ENCODE data around the gene PTBP2. TPM values are rescaled to one million over a fixed set of nuclear protein-coding genes. Genes with fewer than 3 reads are reported as not detected.

Gene PTBP2
- total and polyA plus RNA-seq, 10 of the 15 experiments (the other 5 are each of a cell fraction or from before 2014, with no cell fraction given): 5.8 to 17.5 (median 11.1) TPM

DNA sequence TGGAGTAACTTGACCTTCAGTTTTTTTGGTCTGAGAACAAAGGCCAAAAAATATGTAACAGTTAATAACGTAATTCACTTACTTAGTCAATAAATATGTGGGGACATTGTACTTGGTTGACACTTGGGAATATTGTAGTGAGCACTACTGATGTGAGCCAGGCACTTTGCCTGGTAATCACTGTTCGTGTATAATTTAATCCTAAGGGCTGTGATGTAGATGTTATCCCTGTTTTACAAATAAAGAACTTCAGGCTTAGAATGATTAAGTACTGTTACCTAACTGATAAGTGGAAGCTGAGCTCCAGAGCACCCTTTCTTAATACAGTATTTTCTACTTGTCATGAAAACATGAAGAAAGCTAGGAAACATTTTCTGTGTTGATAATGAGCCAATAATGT is 28.0 kb downstream of the PTBP2 start (continued):
- no peak for TF ChIP-seq DPF2 (IDR thresholded peaks at IDR 0.05)

- 98% methylated on average over 2 of the region's 2 CpGs for WGBS (ENCODE audit: insufficient coverage, insufficient replicate concordance, low lambda C conversion rate, missing lambda C conversion rate)
- RAD21 ChIA-PET (ENCODE audit: unreplicated experiment): no interaction called here
- Histone ChIP-seq H3K79me2 (ENCODE audit: control insufficient read depth, insufficient read depth, low read length) (peaks cover 13% of the 10 kb centered on the region), H3K9ac (ENCODE audit: control insufficient read depth, insufficient read depth, low read length) (no peak overlapping the region), H3K4me1 (ENCODE audit: control insufficient read depth, insufficient read depth, low read length) (no peaks in the 10 kb centered on the region), H4K20me1 (ENCODE audit: control insufficient read depth, insufficient read depth) (no peaks in the 10 kb centered on the region), H3K27me3 (replicated peaks in 1 of 2; ENCODE audit: control insufficient read depth in 2 of 2, insufficient read depth in 2 of 2, low read length in 1 of 2) (no peaks in the 10 kb centered on the region), H2AFZ (ENCODE audit: control insufficient read depth, low read depth, low read length) (no peak overlapping the region), H3K9me3 (replicated peaks; ENCODE audit: control insufficient read depth, insufficient read depth, low read length) (no peaks in the 10 kb centered on the region), H3K4me3 (no peak overlapping the region), H3K27ac (ENCODE audit: control insufficient read depth, insufficient read depth) (no peak overlapping the region), H3K4me2 (ENCODE audit: control insufficient read depth, insufficient read depth) (no peak overlapping the region), H3K36me3 (ENCODE audit: control insufficient read depth in 2 of 2, insufficient read depth in 2 of 2, low read length in 1 of 2) (peaks cover 4% of the 10 kb centered on the region in 2 experiments; a peak in 3 of 4 replicates)
- ATAC-seq: no peak
- intact Hi-C loops (cut with micrococcal nuclease; ENCODE audit: unreplicated experiment): no loop called here
- no peak for DNase-seq (ENCODE audit: low read depth, low spot score)
- in situ Hi-C loops (cut with MboI): no loop called here
- CTCF ChIA-PET: no interaction called here
- BruUV-seq (replicated peaks): no TSS peak
- POLR2A ChIA-PET: no interaction called here
- no peak for FAIRE-seq
- SMC1A ChIA-PET (ENCODE audit: uncharacterized antibody, unreplicated experiment): no interaction called here
- TF ChIP-seq CHD4 (IDR thresholded peaks at IDR 0.05) (no peak), HCFC1 (IDR thresholded peaks at IDR 0.05; ENCODE audit: low read length) (no peak), PAX8 (IDR thresholded peaks at IDR 0.05) (no peak), FOXK2 (IDR thresholded peaks at IDR 0.05) (no peak), NFIC (IDR thresholded peaks at IDR 0.05; ENCODE audit: low read depth, low read length) (no peak), LARP7 (IDR thresholded peaks at IDR 0.05) (no peak), NFYA (IDR thresholded peaks at IDR 0.05; ENCODE audit: borderline replicate concordance, low read depth, low read length) (no peak), BRCA1 (IDR thresholded peaks at IDR 0.05; ENCODE audit: low read depth, low read length) (no peak), RUNX3 (IDR thresholded peaks at IDR 0.05; ENCODE audit: low read length) (no peak)
- TF ChIP-seq, protein P1, sequence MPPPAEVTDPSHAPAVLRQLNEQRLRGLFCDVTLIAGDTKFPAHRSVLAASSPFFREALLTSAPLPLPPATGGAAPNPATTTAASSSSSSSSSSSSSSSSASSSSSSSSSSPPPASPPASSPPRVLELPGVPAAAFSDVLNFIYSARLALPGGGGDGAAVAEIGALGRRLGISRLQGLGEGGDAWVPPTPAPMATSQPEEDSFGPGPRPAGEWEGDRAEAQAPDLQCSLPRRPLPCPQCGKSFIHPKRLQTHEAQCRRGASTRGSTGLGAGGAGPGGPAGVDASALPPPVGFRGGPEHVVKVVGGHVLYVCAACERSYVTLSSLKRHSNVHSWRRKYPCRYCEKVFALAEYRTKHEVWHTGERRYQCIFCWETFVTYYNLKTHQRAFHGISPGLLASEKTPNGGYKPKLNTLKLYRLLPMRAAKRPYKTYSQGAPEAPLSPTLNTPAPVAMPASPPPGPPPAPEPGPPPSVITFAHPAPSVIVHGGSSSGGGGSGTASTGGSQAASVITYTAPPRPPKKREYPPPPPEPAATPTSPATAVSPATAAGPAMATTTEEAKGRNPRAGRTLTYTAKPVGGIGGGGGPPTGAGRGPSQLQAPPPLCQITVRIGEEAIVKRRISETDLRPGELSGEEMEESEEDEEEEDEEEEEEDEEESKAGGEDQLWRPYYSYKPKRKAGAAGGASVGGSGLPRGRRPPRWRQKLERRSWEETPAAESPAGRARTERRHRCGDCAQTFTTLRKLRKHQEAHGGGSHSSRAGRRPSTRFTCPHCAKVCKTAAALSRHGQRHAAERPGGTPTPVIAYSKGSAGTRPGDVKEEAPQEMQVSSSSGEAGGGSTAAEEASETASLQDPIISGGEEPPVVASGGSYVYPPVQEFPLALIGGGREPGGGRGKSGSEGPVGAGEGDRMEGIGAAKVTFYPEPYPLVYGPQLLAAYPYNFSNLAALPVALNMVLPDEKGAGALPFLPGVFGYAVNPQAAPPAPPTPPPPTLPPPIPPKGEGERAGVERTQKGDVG (CRISPR knock-in tag; IDR thresholded peaks at IDR 0.05): no peak
- TF ChIP-seq, protein P2, sequence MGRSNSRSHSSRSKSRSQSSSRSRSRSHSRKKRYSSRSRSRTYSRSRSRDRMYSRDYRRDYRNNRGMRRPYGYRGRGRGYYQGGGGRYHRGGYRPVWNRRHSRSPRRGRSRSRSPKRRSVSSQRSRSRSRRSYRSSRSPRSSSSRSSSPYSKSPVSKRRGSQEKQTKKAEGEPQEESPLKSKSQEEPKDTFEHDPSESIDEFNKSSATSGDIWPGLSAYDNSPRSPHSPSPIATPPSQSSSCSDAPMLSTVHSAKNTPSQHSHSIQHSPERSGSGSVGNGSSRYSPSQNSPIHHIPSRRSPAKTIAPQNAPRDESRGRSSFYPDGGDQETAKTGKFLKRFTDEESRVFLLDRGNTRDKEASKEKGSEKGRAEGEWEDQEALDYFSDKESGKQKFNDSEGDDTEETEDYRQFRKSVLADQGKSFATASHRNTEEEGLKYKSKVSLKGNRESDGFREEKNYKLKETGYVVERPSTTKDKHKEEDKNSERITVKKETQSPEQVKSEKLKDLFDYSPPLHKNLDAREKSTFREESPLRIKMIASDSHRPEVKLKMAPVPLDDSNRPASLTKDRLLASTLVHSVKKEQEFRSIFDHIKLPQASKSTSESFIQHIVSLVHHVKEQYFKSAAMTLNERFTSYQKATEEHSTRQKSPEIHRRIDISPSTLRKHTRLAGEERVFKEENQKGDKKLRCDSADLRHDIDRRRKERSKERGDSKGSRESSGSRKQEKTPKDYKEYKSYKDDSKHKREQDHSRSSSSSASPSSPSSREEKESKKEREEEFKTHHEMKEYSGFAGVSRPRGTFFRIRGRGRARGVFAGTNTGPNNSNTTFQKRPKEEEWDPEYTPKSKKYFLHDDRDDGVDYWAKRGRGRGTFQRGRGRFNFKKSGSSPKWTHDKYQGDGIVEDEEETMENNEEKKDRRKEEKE (IDR thresholded peaks at IDR 0.05): no peak
- TF ChIP-seq, protein P3, sequence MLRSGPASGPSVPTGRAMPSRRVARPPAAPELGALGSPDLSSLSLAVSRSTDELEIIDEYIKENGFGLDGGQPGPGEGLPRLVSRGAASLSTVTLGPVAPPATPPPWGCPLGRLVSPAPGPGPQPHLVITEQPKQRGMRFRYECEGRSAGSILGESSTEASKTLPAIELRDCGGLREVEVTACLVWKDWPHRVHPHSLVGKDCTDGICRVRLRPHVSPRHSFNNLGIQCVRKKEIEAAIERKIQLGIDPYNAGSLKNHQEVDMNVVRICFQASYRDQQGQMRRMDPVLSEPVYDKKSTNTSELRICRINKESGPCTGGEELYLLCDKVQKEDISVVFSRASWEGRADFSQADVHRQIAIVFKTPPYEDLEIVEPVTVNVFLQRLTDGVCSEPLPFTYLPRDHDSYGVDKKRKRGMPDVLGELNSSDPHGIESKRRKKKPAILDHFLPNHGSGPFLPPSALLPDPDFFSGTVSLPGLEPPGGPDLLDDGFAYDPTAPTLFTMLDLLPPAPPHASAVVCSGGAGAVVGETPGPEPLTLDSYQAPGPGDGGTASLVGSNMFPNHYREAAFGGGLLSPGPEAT (IDR thresholded peaks at IDR 0.05; ENCODE audit: low read depth): no peak
- TF ChIP-seq, protein P4, sequence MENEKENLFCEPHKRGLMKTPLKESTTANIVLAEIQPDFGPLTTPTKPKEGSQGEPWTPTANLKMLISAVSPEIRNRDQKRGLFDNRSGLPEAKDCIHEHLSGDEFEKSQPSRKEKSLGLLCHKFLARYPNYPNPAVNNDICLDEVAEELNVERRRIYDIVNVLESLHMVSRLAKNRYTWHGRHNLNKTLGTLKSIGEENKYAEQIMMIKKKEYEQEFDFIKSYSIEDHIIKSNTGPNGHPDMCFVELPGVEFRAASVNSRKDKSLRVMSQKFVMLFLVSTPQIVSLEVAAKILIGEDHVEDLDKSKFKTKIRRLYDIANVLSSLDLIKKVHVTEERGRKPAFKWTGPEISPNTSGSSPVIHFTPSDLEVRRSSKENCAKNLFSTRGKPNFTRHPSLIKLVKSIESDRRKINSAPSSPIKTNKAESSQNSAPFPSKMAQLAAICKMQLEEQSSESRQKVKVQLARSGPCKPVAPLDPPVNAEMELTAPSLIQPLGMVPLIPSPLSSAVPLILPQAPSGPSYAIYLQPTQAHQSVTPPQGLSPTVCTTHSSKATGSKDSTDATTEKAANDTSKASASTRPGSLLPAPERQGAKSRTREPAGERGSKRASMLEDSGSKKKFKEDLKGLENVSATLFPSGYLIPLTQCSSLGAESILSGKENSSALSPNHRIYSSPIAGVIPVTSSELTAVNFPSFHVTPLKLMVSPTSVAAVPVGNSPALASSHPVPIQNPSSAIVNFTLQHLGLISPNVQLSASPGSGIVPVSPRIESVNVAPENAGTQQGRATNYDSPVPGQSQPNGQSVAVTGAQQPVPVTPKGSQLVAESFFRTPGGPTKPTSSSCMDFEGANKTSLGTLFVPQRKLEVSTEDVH (IDR thresholded peaks at IDR 0.05; ENCODE audit: low read depth, partially characterized antibody): no peak
These were observed 30.8 kb downstream of the PTBP2 start for GRCh38 chr1:96752394-96752793.
